A673 (cell line): ENCODE measurements around the gene TTLL12.

ENCODE experiments used
- EZH2 ChIP-seq: fragments of 200-600 bp; sonication (generic); IDR thresholded peaks from 2 replicates; pipeline ENCODE4 v1.6.1; 2017; ENCODE audit warnings: borderline replicate concordance, low read depth, mild to moderate bottlenecking, mixed read lengths, antibody characterized with exemption, low read length; ENCODE audit not compliant: poor library complexity, severe bottlenecking
- TF ChIP-seq, protein P1 (sequence below): fragments of 300-800, 200-600 bp; sonication (generic); conservative IDR thresholded peaks from 2 replicates; pipeline ENCODE4 v1.5.1; 2017; ENCODE audit warnings: low read depth, mild to moderate bottlenecking, antibody characterized with exemption, low read length, moderate library complexity, mixed read lengths

- TF ChIP-seq, protein P1, sequence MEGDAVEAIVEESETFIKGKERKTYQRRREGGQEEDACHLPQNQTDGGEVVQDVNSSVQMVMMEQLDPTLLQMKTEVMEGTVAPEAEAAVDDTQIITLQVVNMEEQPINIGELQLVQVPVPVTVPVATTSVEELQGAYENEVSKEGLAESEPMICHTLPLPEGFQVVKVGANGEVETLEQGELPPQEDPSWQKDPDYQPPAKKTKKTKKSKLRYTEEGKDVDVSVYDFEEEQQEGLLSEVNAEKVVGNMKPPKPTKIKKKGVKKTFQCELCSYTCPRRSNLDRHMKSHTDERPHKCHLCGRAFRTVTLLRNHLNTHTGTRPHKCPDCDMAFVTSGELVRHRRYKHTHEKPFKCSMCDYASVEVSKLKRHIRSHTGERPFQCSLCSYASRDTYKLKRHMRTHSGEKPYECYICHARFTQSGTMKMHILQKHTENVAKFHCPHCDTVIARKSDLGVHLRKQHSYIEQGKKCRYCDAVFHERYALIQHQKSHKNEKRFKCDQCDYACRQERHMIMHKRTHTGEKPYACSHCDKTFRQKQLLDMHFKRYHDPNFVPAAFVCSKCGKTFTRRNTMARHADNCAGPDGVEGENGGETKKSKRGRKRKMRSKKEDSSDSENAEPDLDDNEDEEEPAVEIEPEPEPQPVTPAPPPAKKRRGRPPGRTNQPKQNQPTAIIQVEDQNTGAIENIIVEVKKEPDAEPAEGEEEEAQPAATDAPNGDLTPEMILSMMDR: no peak
- TF ChIP-seq EZH2: no peak
These were observed 35.5 kb downstream of the TTLL12 start, which contains the start of gene TSPO for GRCh38 chr22:43151251-43152002.
